H7 (cell line): ENCODE data around the gene PHACTR1. TPM values are rescaled to one million over a fixed set of nuclear protein-coding genes. Genes with fewer than 3 reads are reported as not detected.

Experiments used
- DNase-seq: peaks from one replicate; pipeline ENCODE4 v3.0.0; 2012
- H3K27me3 ChIP-seq: 2 replicates; pipeline ENCODE4 v1.6.0; 2011; ENCODE audit warnings: mild to moderate bottlenecking, low read length; ENCODE audit not compliant: control insufficient read depth, insufficient read depth
- H3K36me3 ChIP-seq: replicated peaks from 2 replicates; pipeline ENCODE4 v1.5.1; 2011; ENCODE audit warnings: low read length; ENCODE audit not compliant: control insufficient read depth, insufficient read depth
- H3K4me3 ChIP-seq: 2 replicates; pipeline ENCODE4 v1.5.1; 2011; ENCODE audit warnings: low read depth, mild to moderate bottlenecking, control low read depth, low read length, moderate library complexity; ENCODE audit not compliant: insufficient read depth
- total RNA-seq: library from RNA; depleted of rRNA; stranded (reverse); fragments of >200 nt; shearing (Covaris generic); gene quantifications from 2 replicates; pipeline ENCODE4 v1.2.3, GENCODE V29; 2014

The PHACTR1 gene
- total RNA-seq, 1 experiment from 2014 or later = 3.3 TPM

GRCh38 chr6:13253272-13253671, 536.7 kb downstream of the PHACTR1 start:
- DNase-seq = no peak
- Histone ChIP-seq H3K27me3 (no peaks in the 10 kb centered on the region), H3K36me3 (no peaks in the 10 kb centered on the region), H3K4me3 (no peak overlapping the region)

- Histone ChIP-seq H3K27me3 (no peaks in the 10 kb centered on the region), H3K4me3 (no peak overlapping the region), H3K36me3 (no peaks in the 10 kb centered on the region)
- no peak for DNase-seq
Measured at GRCh38 chr6:13256266-13257001, 539.9 kb downstream of the PHACTR1 start.

- no peak overlapping the region for H3K4me3 ChIP-seq
- DNase-seq = no peak
- no peaks in the 10 kb centered on the region for H3K27me3 ChIP-seq
- H3K36me3 ChIP-seq = no peaks in the 10 kb centered on the region
Measured at GRCh38 chr6:13259393-13259792, 542.8 kb downstream of the PHACTR1 start.

GRCh38 chr6:13260101-13260598, 543.6 kb downstream of the PHACTR1 start:
- Histone ChIP-seq H3K36me3 (no peaks in the 10 kb centered on the region), H3K27me3 (no peaks in the 10 kb centered on the region), H3K4me3 (no peak overlapping the region)
- no peak for DNase-seq

- no peak for DNase-seq
Measured at GRCh38 chr6:13260831-13261230, 544.3 kb downstream of the PHACTR1 start.

GRCh38 chr6:13261464-13261994, 545.0 kb downstream of the PHACTR1 start:
- Histone ChIP-seq H3K36me3 (no peaks in the 10 kb centered on the region), H3K27me3 (no peaks in the 10 kb centered on the region), H3K4me3 (no peak overlapping the region)
- no peak for DNase-seq

More at GRCh38 chr6:13260831-13261230, 544.3 kb downstream of the PHACTR1 start:
- Histone ChIP-seq H3K4me3 (no peak overlapping the region), H3K27me3 (no peaks in the 10 kb centered on the region), H3K36me3 (no peaks in the 10 kb centered on the region)

GRCh38 chr6:13262302-13263230, 546.0 kb downstream of the PHACTR1 start:
- H3K4me3 ChIP-seq = no peak overlapping the region
- H3K36me3 ChIP-seq = no peaks in the 10 kb centered on the region
- DNase-seq = no peak
- H3K27me3 ChIP-seq = no peaks in the 10 kb centered on the region

GRCh38 chr6:13263669-13264068, 547.1 kb downstream of the PHACTR1 start:
- H3K4me3 ChIP-seq = no peak overlapping the region
- H3K36me3 ChIP-seq = no peaks in the 10 kb centered on the region
- DNase-seq = no peak
- no peaks in the 10 kb centered on the region for H3K27me3 ChIP-seq

GRCh38 chr6:13267142-13267651, 550.6 kb downstream of the PHACTR1 start:
- H3K36me3 ChIP-seq = no peaks in the 10 kb centered on the region
- H3K4me3 ChIP-seq = no peak overlapping the region
- H3K27me3 ChIP-seq = no peaks in the 10 kb centered on the region
- DNase-seq = no peak

GRCh38 chr6:13268913-13269518, 552.4 kb downstream of the PHACTR1 start:
- no peaks in the 10 kb centered on the region; the same call in 1 of the 2 replicates for H3K36me3 ChIP-seq
- no peak for DNase-seq
- no peak overlapping the region for H3K4me3 ChIP-seq
- no peaks in the 10 kb centered on the region for H3K27me3 ChIP-seq

- no peak overlapping the region for H3K4me3 ChIP-seq
- H3K27me3 ChIP-seq = no peaks in the 10 kb centered on the region
- H3K36me3 ChIP-seq = no peaks in the 10 kb centered on the region; the same call in 1 of the 2 replicates
- DNase-seq = no peak
Measured at GRCh38 chr6:13272131-13273046, 555.8 kb downstream of the PHACTR1 start.

- DNase-seq = no peak
- no peak overlapping the region for H3K4me3 ChIP-seq
Measured at GRCh38 chr6:13273202-13273930, 556.8 kb downstream of the PHACTR1 start.

More at GRCh38 chr6:13273202-13273930, 556.8 kb downstream of the PHACTR1 start:
- Histone ChIP-seq H3K36me3 (no peaks in the 10 kb centered on the region; the same call in 1 of the 2 replicates), H3K27me3 (no peaks in the 10 kb centered on the region)
